ENCODE data around the gene NFAM1.

Gene NFAM1

GRCh38 chr22:42416671-42417230, 15.5 kb downstream of the NFAM1 start:
- H3K4me1 Mint-ChIP-seq (ENCODE audit: low read depth): peaks cover 78% of the 10 kb centered on the region
- peak overlapping the region; percentile 90 for H3K27ac Mint-ChIP-seq
- peaks cover 2% of the 10 kb centered on the region for H3K27me3 Mint-ChIP-seq
- H3K4me3 Mint-ChIP-seq: no peak overlapping the region
- H3K9me3 Mint-ChIP-seq: no peaks in the 10 kb centered on the region
- H3K36me3 Mint-ChIP-seq (ENCODE audit: low read depth): peaks cover 68% of the 10 kb centered on the region
- intact Hi-C loops (cut with micrococcal nuclease): no loop called here

GRCh38 chr22:42414565-42415303, 17.5 kb downstream of the NFAM1 start:
- Mint-ChIP-seq H3K27ac (peak overlapping the region; percentile 81), H3K9me3 (no peaks in the 10 kb centered on the region), H3K27me3 (peaks cover 4% of the 10 kb centered on the region), H3K4me3 (no peak overlapping the region), H3K4me1 (ENCODE audit: low read depth) (peaks cover 63% of the 10 kb centered on the region), H3K36me3 (ENCODE audit: low read depth) (peaks cover 75% of the 10 kb centered on the region)
- intact Hi-C loops (cut with micrococcal nuclease): no loop called here

- peaks cover 78% of the 10 kb centered on the region for H3K36me3 Mint-ChIP-seq (ENCODE audit: low read depth)
- no peaks in the 10 kb centered on the region for H3K9me3 Mint-ChIP-seq
- intact Hi-C loops (cut with micrococcal nuclease): no loop called here
- H3K4me1 Mint-ChIP-seq (ENCODE audit: low read depth): peaks cover 56% of the 10 kb centered on the region
- H3K27me3 Mint-ChIP-seq: peaks cover 4% of the 10 kb centered on the region
- H3K4me3 Mint-ChIP-seq: no peak overlapping the region
- H3K27ac Mint-ChIP-seq: peak overlapping the region; percentile 43
Observed at GRCh38 chr22:42414021-42414420, 18.2 kb downstream of the NFAM1 start.

GRCh38 chr22:42412744-42413333, 19.4 kb downstream of the NFAM1 start:
- Mint-ChIP-seq H3K36me3 (ENCODE audit: low read depth) (peaks cover 90% of the 10 kb centered on the region), H3K27ac (no peak overlapping the region), H3K9me3 (no peaks in the 10 kb centered on the region), H3K27me3 (peaks cover 4% of the 10 kb centered on the region), H3K4me1 (ENCODE audit: low read depth) (peaks cover 44% of the 10 kb centered on the region), H3K4me3 (no peak overlapping the region)
- intact Hi-C loops (cut with micrococcal nuclease): no loop called here

GRCh38 chr22:42410708-42411107, 21.5 kb downstream of the NFAM1 start:
- H3K9me3 Mint-ChIP-seq: no peaks in the 10 kb centered on the region
- H3K4me1 Mint-ChIP-seq (ENCODE audit: low read depth): peaks cover 22% of the 10 kb centered on the region
- intact Hi-C loops (cut with micrococcal nuclease): no loop called here

GRCh38 chr22:42408810-42409529, 23.2 kb downstream of the NFAM1 start:
- Mint-ChIP-seq H3K27me3 (peaks cover 5% of the 10 kb centered on the region), H3K4me3 (no peak overlapping the region), H3K27ac (no peak overlapping the region), H3K36me3 (ENCODE audit: low read depth) (peaks cover 99% of the 10 kb centered on the region), H3K4me1 (ENCODE audit: low read depth) (peaks cover 13% of the 10 kb centered on the region), H3K9me3 (no peaks in the 10 kb centered on the region)
- intact Hi-C loops (cut with micrococcal nuclease): no loop called here

More at GRCh38 chr22:42410708-42411107, 21.5 kb downstream of the NFAM1 start:
- Mint-ChIP-seq H3K27ac (no peak overlapping the region), H3K27me3 (peaks cover 4% of the 10 kb centered on the region), H3K4me3 (no peak overlapping the region), H3K36me3 (ENCODE audit: low read depth) (peaks cover 90% of the 10 kb centered on the region)

GRCh38 chr22:42408276-42408675, 23.9 kb downstream of the NFAM1 start:
- Mint-ChIP-seq H3K36me3 (ENCODE audit: low read depth) (peaks cover 99% of the 10 kb centered on the region), H3K9me3 (no peaks in the 10 kb centered on the region), H3K27ac (no peak overlapping the region), H3K27me3 (peaks cover 5% of the 10 kb centered on the region), H3K4me3 (no peak overlapping the region), H3K4me1 (ENCODE audit: low read depth) (peaks cover 13% of the 10 kb centered on the region)
- intact Hi-C loops (cut with micrococcal nuclease): no loop called here

- Mint-ChIP-seq H3K27ac (no peak overlapping the region), H3K9me3 (no peaks in the 10 kb centered on the region), H3K27me3 (peaks cover 20% of the 10 kb centered on the region), H3K36me3 (ENCODE audit: low read depth) (peaks cover 92% of the 10 kb centered on the region), H3K4me1 (ENCODE audit: low read depth) (peaks cover 32% of the 10 kb centered on the region), H3K4me3 (no peak overlapping the region)
- intact Hi-C loops (cut with micrococcal nuclease): no loop called here
Observed at GRCh38 chr22:42404266-42404665, 27.9 kb downstream of the NFAM1 start.

- Mint-ChIP-seq H3K9me3 (no peaks in the 10 kb centered on the region), H3K27ac (no peak overlapping the region), H3K4me3 (no peak overlapping the region), H3K27me3 (peaks cover 27% of the 10 kb centered on the region), H3K36me3 (ENCODE audit: low read depth) (peaks cover 78% of the 10 kb centered on the region), H3K4me1 (ENCODE audit: low read depth) (peaks cover 53% of the 10 kb centered on the region)
- intact Hi-C loops (cut with micrococcal nuclease): no loop called here
Observed at GRCh38 chr22:42401535-42402334, 30.5 kb downstream of the NFAM1 start.

GRCh38 chr22:42400811-42401534, 31.2 kb downstream of the NFAM1 start:
- H3K4me1 Mint-ChIP-seq (ENCODE audit: low read depth): peaks cover 61% of the 10 kb centered on the region
- peak overlapping the region; percentile 5 for H3K27ac Mint-ChIP-seq
- H3K27me3 Mint-ChIP-seq: peaks cover 25% of the 10 kb centered on the region
- H3K36me3 Mint-ChIP-seq (ENCODE audit: low read depth): peaks cover 75% of the 10 kb centered on the region
- H3K9me3 Mint-ChIP-seq: no peaks in the 10 kb centered on the region
- H3K4me3 Mint-ChIP-seq: no peak overlapping the region
- intact Hi-C loops (cut with micrococcal nuclease): no loop called here

GRCh38 chr22:42399315-42400271, 32.6 kb downstream of the NFAM1 start:
- Mint-ChIP-seq H3K4me3 (no peak overlapping the region), H3K27me3 (peaks cover 24% of the 10 kb centered on the region), H3K4me1 (ENCODE audit: low read depth) (peaks cover 55% of the 10 kb centered on the region), H3K27ac (peak overlapping the region; percentile 54), H3K9me3 (no peaks in the 10 kb centered on the region), H3K36me3 (ENCODE audit: low read depth) (peaks cover 61% of the 10 kb centered on the region)
- intact Hi-C loops (cut with micrococcal nuclease): no loop called here
